GM12878 (cell line): ENCODE data around the gene MEG3. TPM values are rescaled to one million over a fixed set of nuclear protein-coding genes. Genes with fewer than 3 reads are reported as not detected.

Source experiments
- ATAC-seq: fragments of 200-7000 bp; cut with Tn5 transposase; 3 replicates; pipeline ENCODE4 v1.9.1; 2020; ENCODE audit warnings: mild to moderate bottlenecking, moderate library complexity
- BruUV-seq: library from RNA; stranded (reverse); fragments of 400-500 nt; replicated peaks from 2 replicates; lab custom pipeline; 2021; lab: Mats Ljungman, UMichigan
- CTCF ChIA-PET: fragments of 300-600 bp; sonication (Branson Sonifier 250); formaldehyde crosslinking; extraction: SDS; loops from one replicate; lab custom pipeline; 2021; ENCODE audit warnings: inconsistent platforms; lab: Yijun Ruan, JAX
- POLR2A ChIA-PET: fragments of 350-600 bp; formaldehyde crosslinking; extraction: SDS; loops from one replicate; lab custom pipeline; 2021; ENCODE audit warnings: inconsistent platforms; lab: Charles Lee
- RAD21 ChIA-PET: fragments of 300-600 bp; sonication (Branson Sonifier 250); formaldehyde crosslinking; loops from one replicate; lab custom pipeline; 2023; ENCODE audit warnings: antibody characterized with exemption; ENCODE audit not compliant: unreplicated experiment; lab: Charles Lee
- SMC1A ChIA-PET: fragments of 300-600 bp; sonication (Branson Sonifier 250); formaldehyde crosslinking; loops from one replicate; lab custom pipeline; 2023; ENCODE audit not compliant: unreplicated experiment, uncharacterized antibody; lab: Charles Lee
- DNase-seq: peaks from one replicate; pipeline ENCODE4 v3.0.0-alpha.2; 2011; ENCODE audit warnings: low read depth, low spot score
- FAIRE-seq: peaks from 3 replicates; lab custom pipeline; 2011; peaks lifted over from hg19 to GRCh38; lab: Jason Lieb, UNC
- H2AFZ ChIP-seq: 2 replicates; pipeline ENCODE4 v1.6.0; 2011; ENCODE audit warnings: low read depth, low read length, control low read depth; ENCODE audit not compliant: control insufficient read depth
- H3K27ac ChIP-seq: 2 replicates; pipeline ENCODE4 v1.5.1; 2011; ENCODE audit warnings: control low read depth; ENCODE audit not compliant: control insufficient read depth, insufficient read depth
- H3K27me3 ChIP-seq, 2 experiments: replicated peaks in 1 of 2; 2 replicates each; pipeline versions ENCODE4 v1.6.0 to v1.6.1; 2011; ENCODE audit warnings: low read length in 1 of 2; ENCODE audit not compliant: control insufficient read depth in 2 of 2, insufficient read depth in 2 of 2
- H3K36me3 ChIP-seq, 2 experiments: 2 replicates each; pipeline ENCODE4 v1.5.1; 2011; ENCODE audit warnings: low read length in 1 of 2; ENCODE audit not compliant: control insufficient read depth in 2 of 2, insufficient read depth in 2 of 2
- H3K4me1 ChIP-seq: 2 replicates; pipeline ENCODE4 v1.6.1; 2011; ENCODE audit warnings: mild to moderate bottlenecking, low read length, moderate library complexity, mixed read lengths; ENCODE audit not compliant: control insufficient read depth, insufficient read depth
- H3K4me2 ChIP-seq: 2 replicates; pipeline ENCODE4 v1.6.0; 2011; ENCODE audit warnings: control low read depth; ENCODE audit not compliant: control insufficient read depth, insufficient read depth
- H3K4me3 ChIP-seq: fragments of 200-600 bp; sonication (generic); 2 replicates; pipeline ENCODE4 v1.5.1; 2016
- H3K79me2 ChIP-seq: 2 replicates; pipeline ENCODE4 v1.6.0; 2011; ENCODE audit warnings: low read length; ENCODE audit not compliant: control insufficient read depth, insufficient read depth
- H3K9ac ChIP-seq: 2 replicates; pipeline ENCODE4 v1.8.0; 2011; ENCODE audit warnings: low read length, control low read depth, mixed read lengths; ENCODE audit not compliant: control insufficient read depth, insufficient read depth
- H3K9me3 ChIP-seq: replicated peaks from 3 replicates; pipeline ENCODE4 v1.5.1; 2011; ENCODE audit warnings: mild to moderate bottlenecking, low read length; ENCODE audit not compliant: control insufficient read depth, insufficient read depth
- H4K20me1 ChIP-seq: 2 replicates; pipeline ENCODE4 v1.6.0; 2011; ENCODE audit not compliant: control insufficient read depth, insufficient read depth
- CBX5 ChIP-seq: sonication (generic); IDR thresholded peaks from 2 replicates; pipeline ENCODE4 v1.6.1; 2016; ENCODE audit warnings: low read depth, moderate library complexity, mild to moderate bottlenecking, inconsistent platforms
- EGR1 ChIP-seq, 2 experiments: IDR thresholded peaks; 1 replicate in 1 of 2; 2 replicates in 1 of 2; pipeline ENCODE4 v1.6.1; 2011 to 2012; ENCODE audit warnings: low read depth in 2 of 2, low read length in 2 of 2, borderline replicate concordance in 1 of 2, mild to moderate bottlenecking in 1 of 2, moderate library complexity in 1 of 2
- JUNB ChIP-seq: IDR thresholded peaks from 2 replicates; pipeline ENCODE4 v1.6.1; 2016; ENCODE audit warnings: antibody characterized with exemption, mild to moderate bottlenecking
- KDM1A ChIP-seq: fragments of 200-600 bp; sonication (generic); IDR thresholded peaks from 2 replicates; pipeline ENCODE4 v1.6.1; 2016; ENCODE audit warnings: borderline replicate concordance
- MEF2A ChIP-seq: IDR thresholded peaks from 2 replicates; pipeline ENCODE4 v1.6.1; 2011; ENCODE audit warnings: low read depth, mild to moderate bottlenecking, low read length, moderate library complexity; ENCODE audit not compliant: insufficient read depth
- PAX8 ChIP-seq: fragments of 450-650 bp; IDR thresholded peaks from 2 replicates; pipeline ENCODE4 v1.6.1; 2017; ENCODE audit warnings: mild to moderate bottlenecking, moderate library complexity
- POLR2A ChIP-seq: IDR thresholded peaks from 2 replicates; pipeline ENCODE4 v1.6.1; 2011; ENCODE audit warnings: low read depth, mild to moderate bottlenecking, low read length
- STAT3 ChIP-seq: IDR thresholded peaks from 2 replicates; pipeline ENCODE4 v1.6.1; 2011; ENCODE audit warnings: low read depth, low read length, improper control_type of control experiment
- TCF7 ChIP-seq: IDR thresholded peaks from 2 replicates; pipeline ENCODE4 v1.6.1; 2014; ENCODE audit warnings: antibody characterized with exemption, borderline replicate concordance
- YY1 ChIP-seq: IDR thresholded peaks from 2 replicates; pipeline ENCODE4 v1.6.1; 2011; ENCODE audit warnings: low read depth, mild to moderate bottlenecking, low read length
- ZZZ3 ChIP-seq: IDR thresholded peaks from 2 replicates; pipeline ENCODE4 v1.6.1; 2011; ENCODE audit warnings: low read depth; ENCODE audit not compliant: control insufficient read depth, insufficient read length
- WGBS: methylation state at CpG from one replicate; pipeline ENCODE4 v1.1.6; 2016; ENCODE audit warnings: low lambda C conversion rate; ENCODE audit not compliant: insufficient replicate concordance, insufficient coverage; ENCODE audit errors: missing lambda C conversion rate; 5-methylcytosine and 5-hydroxymethylcytosine counted together
- in situ Hi-C: fragments of 300-500 bp; cut with MboI; formaldehyde crosslinking; loops from 9 replicates; pipeline ENCODE4 v1.14.3; 2018; ENCODE audit warnings: mixed read lengths
- intact Hi-C: fragments of 100-400 bp; cut with micrococcal nuclease; formaldehyde crosslinking; loops from one replicate; pipeline ENCODE4 v1.14.2; 2022; ENCODE audit not compliant: unreplicated experiment
- polyA plus RNA-seq, 11 experiments: library from polyadenylated mRNA; depleted of rRNA in 4 of 11; unstranded in 6 of 11; stranded (reverse) in 5 of 11; fragments of >200 nt; fragmentation: Nextera tagmentation in 4 of 11; fragmentation: Illumina TruSeq in 1 of 11; extraction: Ambion mirVana in 4 of 11; extraction: Trizol in 1 of 11; gene quantifications; 1 replicate in 1 of 11; 2 replicates in 10 of 11; pipeline versions ENCODE4 v1.2.1 to v1.2.3, GENCODE V29; 2011 to 2016; ENCODE audit warnings: inconsistent platforms in 2 of 11, missing spikeins in 2 of 11, low read depth in 1 of 11
- total RNA-seq, 4 experiments: library from RNA; depleted of rRNA in 3 of 4; stranded (reverse); fragments of >200 nt in 3 of 4; fragmentation: Illumina TruSeq in 1 of 4; extraction: Trizol in 1 of 4; gene quantifications; 2 replicates each; pipeline versions ENCODE4 v1.2.1 to v1.2.3, GENCODE V29; 2013 to 2021
- TF ChIP-seq, protein P1 (sequence below): fragments of 150-350 bp; IDR thresholded peaks from 2 replicates; pipeline ENCODE4 v1.6.1; 2016; ENCODE audit warnings: low read depth, low read length
- TF ChIP-seq, protein P2 (sequence below): IDR thresholded peaks from 2 replicates; pipeline ENCODE4 v1.6.1; 2011; ENCODE audit warnings: borderline replicate concordance, low read depth, mild to moderate bottlenecking, moderate library complexity, low read length; ENCODE audit not compliant: insufficient read depth, poor library complexity, severe bottlenecking
- TF ChIP-seq, protein P3 (sequence below): fragments of 450-650 bp; IDR thresholded peaks from 2 replicates; pipeline ENCODE4 v1.6.1; 2017; ENCODE audit warnings: borderline replicate concordance

Gene MEG3
- total and polyA plus RNA-seq, 10 of the 15 experiments (the other 5 are each of a cell fraction or from before 2014, with no cell fraction given), result 0.03 to 2.9 (median 0.95) TPM; not detected in 7

GRCh38 chr14:100857233-100857922, 31.5 kb downstream of the MEG3 start (continued):
- TF ChIP-seq ZZZ3, result no peak

DNA sequence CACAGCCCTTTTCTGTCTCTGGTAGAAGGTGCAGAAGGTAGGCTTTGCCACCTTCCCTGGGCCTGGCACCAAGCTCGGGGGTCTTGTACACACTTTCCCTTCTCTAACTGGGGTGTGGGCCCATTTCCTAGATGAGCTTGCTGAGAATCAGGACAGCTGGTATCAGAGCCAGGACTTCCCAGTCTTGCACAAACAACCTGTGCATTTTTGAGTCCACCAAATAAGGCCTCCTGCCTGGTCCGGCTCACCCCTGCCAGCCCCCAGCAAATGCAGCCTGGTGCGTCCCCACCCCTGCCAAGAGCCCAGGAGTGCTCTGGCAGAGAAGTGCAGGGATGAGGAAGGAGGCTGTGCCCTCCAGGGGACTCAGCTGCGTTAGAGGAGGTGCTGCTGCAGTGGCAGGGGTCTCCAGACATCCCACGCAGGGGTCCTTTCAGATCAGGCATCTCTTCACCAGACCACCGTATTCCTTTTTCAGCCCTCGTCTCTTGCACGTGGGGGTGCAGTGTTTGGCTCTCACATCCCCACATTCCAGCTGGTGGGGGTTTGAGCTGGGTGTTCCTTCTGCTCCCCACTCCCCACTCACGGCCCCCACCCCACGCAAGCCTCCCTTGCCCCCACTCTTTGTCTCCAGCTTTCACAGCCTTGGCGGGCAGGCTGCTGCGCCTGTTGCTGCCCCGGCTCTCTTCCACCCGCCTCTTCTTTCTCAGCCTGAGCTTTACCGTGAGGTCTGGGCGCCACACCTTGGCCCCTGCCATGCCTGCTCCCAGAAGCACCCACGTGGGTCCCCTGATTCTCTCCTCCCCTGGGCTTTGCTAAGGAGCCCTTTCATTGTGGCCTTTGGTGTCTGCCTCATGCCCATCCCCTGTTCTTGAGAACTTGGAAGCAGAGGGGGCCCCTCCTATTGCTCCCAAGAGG, 32.3 kb downstream of the MEG3 start:
- in situ Hi-C loops (no loop called here), intact Hi-C loops (loop anchor here (10.0 kb wide), 1 partner anchor 377 kb away; no protein-coding TSS in a partner anchor)
- Histone ChIP-seq H3K4me3 (no peak overlapping the region), H3K9me3 (no peaks in the 10 kb centered on the region), H3K27me3 (no peaks in the 10 kb centered on the region), H3K36me3 (no peaks in the 10 kb centered on the region), H3K4me2 (no peak overlapping the region), H4K20me1 (no peaks in the 10 kb centered on the region), H3K9ac (no peak overlapping the region), H2AFZ (no peak overlapping the region), H3K27ac (no peak overlapping the region), H3K79me2 (no peaks in the 10 kb centered on the region), H3K4me1 (no peaks in the 10 kb centered on the region)
- DNase-seq (no peak), FAIRE-seq (no peak), ATAC-seq (no peak)
- RAD21 ChIA-PET, result no interaction called here
- CTCF ChIA-PET, result no interaction called here
- POLR2A ChIA-PET, result no interaction called here
- SMC1A ChIA-PET, result no interaction called here
- 28% methylated on average over 17 of the region's 17 CpGs for WGBS
- BruUV-seq, result no TSS peak
- no peak for TF ChIP-seq YY1
- TF ChIP-seq, protein P1, sequence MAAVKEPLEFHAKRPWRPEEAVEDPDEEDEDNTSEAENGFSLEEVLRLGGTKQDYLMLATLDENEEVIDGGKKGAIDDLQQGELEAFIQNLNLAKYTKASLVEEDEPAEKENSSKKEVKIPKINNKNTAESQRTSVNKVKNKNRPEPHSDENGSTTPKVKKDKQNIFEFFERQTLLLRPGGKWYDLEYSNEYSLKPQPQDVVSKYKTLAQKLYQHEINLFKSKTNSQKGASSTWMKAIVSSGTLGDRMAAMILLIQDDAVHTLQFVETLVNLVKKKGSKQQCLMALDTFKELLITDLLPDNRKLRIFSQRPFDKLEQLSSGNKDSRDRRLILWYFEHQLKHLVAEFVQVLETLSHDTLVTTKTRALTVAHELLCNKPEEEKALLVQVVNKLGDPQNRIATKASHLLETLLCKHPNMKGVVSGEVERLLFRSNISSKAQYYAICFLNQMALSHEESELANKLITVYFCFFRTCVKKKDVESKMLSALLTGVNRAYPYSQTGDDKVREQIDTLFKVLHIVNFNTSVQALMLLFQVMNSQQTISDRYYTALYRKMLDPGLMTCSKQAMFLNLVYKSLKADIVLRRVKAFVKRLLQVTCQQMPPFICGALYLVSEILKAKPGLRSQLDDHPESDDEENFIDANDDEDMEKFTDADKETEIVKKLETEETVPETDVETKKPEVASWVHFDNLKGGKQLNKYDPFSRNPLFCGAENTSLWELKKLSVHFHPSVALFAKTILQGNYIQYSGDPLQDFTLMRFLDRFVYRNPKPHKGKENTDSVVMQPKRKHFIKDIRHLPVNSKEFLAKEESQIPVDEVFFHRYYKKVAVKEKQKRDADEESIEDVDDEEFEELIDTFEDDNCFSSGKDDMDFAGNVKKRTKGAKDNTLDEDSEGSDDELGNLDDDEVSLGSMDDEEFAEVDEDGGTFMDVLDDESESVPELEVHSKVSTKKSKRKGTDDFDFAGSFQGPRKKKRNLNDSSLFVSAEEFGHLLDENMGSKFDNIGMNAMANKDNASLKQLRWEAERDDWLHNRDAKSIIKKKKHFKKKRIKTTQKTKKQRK, result no peak
- no peak for TF ChIP-seq EGR1 (IDR thresholded peaks at IDR 0.05; ENCODE audit: borderline replicate concordance in 1 of 2, low read depth in 2 of 2, low read length in 2 of 2)
- no peak for TF ChIP-seq STAT3
- TF ChIP-seq JUNB, result no peak
- no peak for TF ChIP-seq POLR2A
- TF ChIP-seq MEF2A, result no peak
- TF ChIP-seq PAX8, result no peak
- TF ChIP-seq, protein P2, sequence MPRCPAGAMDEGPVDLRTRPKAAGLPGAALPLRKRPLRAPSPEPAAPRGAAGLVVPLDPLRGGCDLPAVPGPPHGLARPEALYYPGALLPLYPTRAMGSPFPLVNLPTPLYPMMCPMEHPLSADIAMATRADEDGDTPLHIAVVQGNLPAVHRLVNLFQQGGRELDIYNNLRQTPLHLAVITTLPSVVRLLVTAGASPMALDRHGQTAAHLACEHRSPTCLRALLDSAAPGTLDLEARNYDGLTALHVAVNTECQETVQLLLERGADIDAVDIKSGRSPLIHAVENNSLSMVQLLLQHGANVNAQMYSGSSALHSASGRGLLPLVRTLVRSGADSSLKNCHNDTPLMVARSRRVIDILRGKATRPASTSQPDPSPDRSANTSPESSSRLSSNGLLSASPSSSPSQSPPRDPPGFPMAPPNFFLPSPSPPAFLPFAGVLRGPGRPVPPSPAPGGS, result no peak
- TF ChIP-seq, protein P3, sequence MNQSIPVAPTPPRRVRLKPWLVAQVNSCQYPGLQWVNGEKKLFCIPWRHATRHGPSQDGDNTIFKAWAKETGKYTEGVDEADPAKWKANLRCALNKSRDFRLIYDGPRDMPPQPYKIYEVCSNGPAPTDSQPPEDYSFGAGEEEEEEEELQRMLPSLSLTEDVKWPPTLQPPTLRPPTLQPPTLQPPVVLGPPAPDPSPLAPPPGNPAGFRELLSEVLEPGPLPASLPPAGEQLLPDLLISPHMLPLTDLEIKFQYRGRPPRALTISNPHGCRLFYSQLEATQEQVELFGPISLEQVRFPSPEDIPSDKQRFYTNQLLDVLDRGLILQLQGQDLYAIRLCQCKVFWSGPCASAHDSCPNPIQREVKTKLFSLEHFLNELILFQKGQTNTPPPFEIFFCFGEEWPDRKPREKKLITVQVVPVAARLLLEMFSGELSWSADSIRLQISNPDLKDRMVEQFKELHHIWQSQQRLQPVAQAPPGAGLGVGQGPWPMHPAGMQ, result no peak
- TF ChIP-seq KDM1A, result no peak
- TF ChIP-seq TCF7, result no peak
- no peak for TF ChIP-seq CBX5
